ENCODE results near the gene CPNE2. TPM values are rescaled to one million over a fixed set of nuclear protein-coding genes. Genes with fewer than 3 reads are reported as not detected.
"Not testable (repeated sequence)": the region's sequence is repeated elsewhere in the genome, so short reads cannot be mapped to it uniquely, and the experiment has no call there.

CPNE2 gene
- total RNA-seq, 1 donor from 2014 or later: 14.2 TPM

- no peak for ATAC-seq
Measured at GRCh38 chr16:57169327-57169726, 76.9 kb downstream of the CPNE2 start.

- no peak for ATAC-seq
Measured at GRCh38 chr16:57172721-57173290, 80.4 kb downstream of the CPNE2 start.

GRCh38 chr16:57175896-57176295 is 83.5 kb downstream of the CPNE2 start:
- ATAC-seq: no peak

- ATAC-seq: no peak
Measured at GRCh38 chr16:57178196-57178595, 85.8 kb downstream of the CPNE2 start.

GRCh38 chr16:57178793-57179212 is 86.4 kb downstream of the CPNE2 start:
- ATAC-seq: no peak

GRCh38 chr16:57179215-57179828 is 86.9 kb downstream of the CPNE2 start:
- no peak for ATAC-seq

GRCh38 chr16:57184113-57184512 is 91.7 kb downstream of the CPNE2 start:
- ATAC-seq: no peak

GRCh38 chr16:57184887-57185445 is 92.6 kb downstream of the CPNE2 start:
- no peak for ATAC-seq

- ATAC-seq: peak; percentile 32
Measured at GRCh38 chr16:57185446-57185944, 93.1 kb downstream of the CPNE2 start.

- peak; percentile 97 for ATAC-seq
Measured at GRCh38 chr16:57185945-57186871, 93.8 kb downstream of the CPNE2 start, which contains the start of the genes PSME3IP1 and RSPRY1. Gene PSME3IP1, minus strand, starts transcription at chr16:57186039. Its CDS starts 12,185 bp downstream, at chr16:57173854. Gene RSPRY1, plus strand, starts transcription at chr16:57186329. Its CDS starts 18,330 bp downstream, at chr16:57204659.

GRCh38 chr16:57186872-57187854 is 94.8 kb downstream of the CPNE2 start:
- no peak for ATAC-seq

- ATAC-seq: not testable (repeated sequence)
Measured at GRCh38 chr16:57187902-57188710, 95.7 kb downstream of the CPNE2 start.

GRCh38 chr16:57188711-57189002 is 96.3 kb downstream of the CPNE2 start:
- ATAC-seq: no peak

- ATAC-seq: not testable (repeated sequence)
Measured at GRCh38 chr16:57189527-57189926, 97.1 kb downstream of the CPNE2 start.

GRCh38 chr16:57190136-57190535 is 97.8 kb downstream of the CPNE2 start:
- no peak for ATAC-seq

GRCh38 chr16:57191056-57191571 is 98.7 kb downstream of the CPNE2 start:
- ATAC-seq: no peak

GRCh38 chr16:57192146-57192545 is 99.8 kb downstream of the CPNE2 start:
- ATAC-seq: no peak

- no peak for ATAC-seq
Measured at GRCh38 chr16:57192720-57193486, 100.5 kb downstream of the CPNE2 start.

- ATAC-seq: peak; percentile 75
Measured at GRCh38 chr16:57194512-57194911, 102.1 kb downstream of the CPNE2 start.

GRCh38 chr16:57196286-57196685 is 103.9 kb downstream of the CPNE2 start:
- ATAC-seq: no peak
